ENCODE results near the gene SYT12.

DNA sequence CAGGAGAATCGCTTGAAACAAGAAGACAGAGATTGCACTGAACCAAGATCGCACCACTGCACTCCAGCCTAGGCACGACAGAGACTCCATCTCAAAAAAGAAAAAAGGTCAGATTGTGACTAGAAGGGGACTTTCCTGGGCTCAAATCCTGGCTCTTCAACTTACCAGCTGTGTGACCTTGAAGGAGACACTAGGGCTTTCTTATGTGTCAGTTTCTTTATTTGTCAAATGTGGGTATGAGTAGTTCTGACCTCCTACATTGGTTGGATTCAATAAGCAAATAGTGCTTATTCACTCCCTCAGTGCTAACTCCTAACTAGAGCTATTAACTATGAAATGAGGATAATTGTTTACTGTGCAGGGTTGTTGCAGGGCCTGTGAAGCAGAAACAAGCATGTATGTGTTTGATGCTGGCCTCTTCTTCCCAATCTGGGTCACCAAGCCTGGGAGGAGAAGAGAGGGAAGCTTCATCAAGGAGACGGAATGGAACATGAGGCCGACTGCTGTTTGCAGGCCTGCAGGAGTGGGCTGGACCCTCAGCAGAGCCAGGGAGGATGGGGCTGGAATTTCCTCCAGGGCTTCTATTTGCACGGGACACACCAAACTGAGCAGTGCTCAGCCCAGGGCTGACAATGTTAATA lies 56.3 kb downstream of the SYT12 start:
- TF ChIP-seq, protein P1, sequence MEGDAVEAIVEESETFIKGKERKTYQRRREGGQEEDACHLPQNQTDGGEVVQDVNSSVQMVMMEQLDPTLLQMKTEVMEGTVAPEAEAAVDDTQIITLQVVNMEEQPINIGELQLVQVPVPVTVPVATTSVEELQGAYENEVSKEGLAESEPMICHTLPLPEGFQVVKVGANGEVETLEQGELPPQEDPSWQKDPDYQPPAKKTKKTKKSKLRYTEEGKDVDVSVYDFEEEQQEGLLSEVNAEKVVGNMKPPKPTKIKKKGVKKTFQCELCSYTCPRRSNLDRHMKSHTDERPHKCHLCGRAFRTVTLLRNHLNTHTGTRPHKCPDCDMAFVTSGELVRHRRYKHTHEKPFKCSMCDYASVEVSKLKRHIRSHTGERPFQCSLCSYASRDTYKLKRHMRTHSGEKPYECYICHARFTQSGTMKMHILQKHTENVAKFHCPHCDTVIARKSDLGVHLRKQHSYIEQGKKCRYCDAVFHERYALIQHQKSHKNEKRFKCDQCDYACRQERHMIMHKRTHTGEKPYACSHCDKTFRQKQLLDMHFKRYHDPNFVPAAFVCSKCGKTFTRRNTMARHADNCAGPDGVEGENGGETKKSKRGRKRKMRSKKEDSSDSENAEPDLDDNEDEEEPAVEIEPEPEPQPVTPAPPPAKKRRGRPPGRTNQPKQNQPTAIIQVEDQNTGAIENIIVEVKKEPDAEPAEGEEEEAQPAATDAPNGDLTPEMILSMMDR (IDR thresholded peaks at IDR 0.05; ENCODE audit: insufficient read depth, low read length, poor library complexity, severe bottlenecking), result no peak
- TF ChIP-seq EZH2phosphoT487 (conservative IDR thresholded peaks at IDR 0.05; ENCODE audit: low read length), result no peak

Measured in SU-DHL-6 (cell line).